ENCODE results near the gene FLNB.

Gene FLNB

DNA sequence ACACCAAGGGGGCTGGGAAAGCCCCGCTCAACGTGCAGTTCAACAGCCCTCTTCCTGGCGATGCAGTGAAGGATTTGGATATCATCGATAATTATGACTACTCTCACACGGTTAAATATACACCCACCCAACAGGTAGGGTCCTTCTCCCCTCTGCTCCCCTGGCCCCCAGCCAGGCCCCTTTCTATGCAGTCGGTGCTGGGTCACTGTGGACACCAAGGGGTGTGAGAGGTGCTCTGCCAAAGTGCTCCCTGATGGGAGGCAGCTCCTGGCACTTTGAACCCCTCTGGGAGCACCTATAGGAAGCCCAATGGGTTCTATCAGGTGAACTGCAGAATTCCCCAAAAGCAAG is 103.9 kb downstream of the FLNB start:
- DNase-seq, result no peak

DNA sequence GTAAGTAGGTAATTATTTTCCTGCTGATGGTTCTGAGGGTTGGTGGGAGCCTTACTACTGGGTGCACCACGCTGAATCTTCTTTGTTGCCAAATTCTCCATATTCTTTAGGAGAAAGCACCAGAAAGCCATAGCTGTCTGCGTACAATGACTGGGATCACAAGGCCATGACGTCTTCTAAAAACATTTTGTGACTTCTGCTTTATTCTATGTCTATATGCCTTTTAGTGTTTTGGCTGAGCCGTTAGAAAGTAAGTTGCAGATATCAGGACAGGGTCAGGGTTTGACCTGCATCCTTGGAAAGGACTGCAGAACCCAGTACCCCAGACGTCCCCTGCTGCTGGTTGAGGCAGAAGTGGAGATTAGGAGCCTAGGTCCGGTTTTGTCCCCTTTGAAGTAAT is 107.0 kb downstream of the FLNB start:
- DNase-seq, result no peak

DNA sequence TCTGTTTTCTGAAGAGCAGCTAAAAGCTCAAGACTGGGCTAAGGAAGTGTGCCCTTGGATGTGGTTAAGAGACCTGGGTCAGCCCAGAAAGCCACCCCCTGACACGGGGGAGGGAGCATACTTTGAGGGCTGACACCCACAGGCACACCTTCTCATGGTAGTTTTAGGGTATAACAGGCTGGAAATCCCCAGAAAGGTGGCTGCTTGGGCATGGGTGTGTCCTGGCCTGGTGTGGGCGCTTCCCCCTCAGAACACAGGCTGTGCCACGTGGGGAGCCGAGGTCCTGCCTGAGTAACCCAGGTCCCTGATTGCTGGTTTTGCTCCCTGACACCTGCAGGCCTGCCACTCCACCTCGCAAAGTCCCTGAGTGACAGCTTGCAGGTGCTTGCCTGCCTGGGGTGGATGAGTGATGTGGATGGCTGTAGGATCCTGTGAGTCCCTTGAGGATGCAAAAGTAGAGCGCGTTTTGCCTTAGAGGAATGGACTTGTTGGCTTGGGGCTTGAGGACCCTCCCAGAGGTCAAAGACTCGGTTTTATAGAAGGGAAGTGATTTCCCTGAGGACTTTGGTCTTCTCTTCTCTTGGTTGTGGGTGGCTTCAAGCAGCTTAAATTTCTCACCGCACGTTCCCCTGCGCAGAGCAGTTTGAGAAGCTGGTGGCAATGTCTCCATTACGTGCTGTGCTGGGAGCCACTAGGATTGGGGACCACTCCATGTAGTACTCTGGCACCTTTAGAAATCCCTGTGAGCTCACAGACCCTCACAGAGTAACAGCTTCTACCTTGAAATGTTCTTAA is 108.1 kb downstream of the FLNB start:
- no peak for DNase-seq

DNA sequence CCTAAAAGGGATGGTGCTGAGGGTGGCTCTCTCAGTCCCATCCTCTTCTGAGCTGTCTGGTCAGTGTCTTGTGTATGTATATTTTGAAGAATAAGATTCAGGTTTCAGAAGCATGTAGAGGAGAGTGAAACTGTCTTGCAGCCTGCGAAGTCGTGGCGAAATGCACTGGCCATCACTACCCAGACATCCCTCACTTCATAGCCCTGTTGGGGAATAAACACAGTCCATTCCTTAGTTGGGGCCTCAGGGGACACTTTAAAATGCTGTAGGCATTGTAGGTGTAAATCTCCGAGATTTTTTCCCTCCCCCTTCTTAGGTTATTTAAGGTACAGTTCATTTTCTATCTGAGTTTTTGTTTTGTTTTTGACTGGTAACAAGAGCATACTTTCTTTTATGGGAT is 108.8 kb downstream of the FLNB start:
- DNase-seq, result no peak

DNA sequence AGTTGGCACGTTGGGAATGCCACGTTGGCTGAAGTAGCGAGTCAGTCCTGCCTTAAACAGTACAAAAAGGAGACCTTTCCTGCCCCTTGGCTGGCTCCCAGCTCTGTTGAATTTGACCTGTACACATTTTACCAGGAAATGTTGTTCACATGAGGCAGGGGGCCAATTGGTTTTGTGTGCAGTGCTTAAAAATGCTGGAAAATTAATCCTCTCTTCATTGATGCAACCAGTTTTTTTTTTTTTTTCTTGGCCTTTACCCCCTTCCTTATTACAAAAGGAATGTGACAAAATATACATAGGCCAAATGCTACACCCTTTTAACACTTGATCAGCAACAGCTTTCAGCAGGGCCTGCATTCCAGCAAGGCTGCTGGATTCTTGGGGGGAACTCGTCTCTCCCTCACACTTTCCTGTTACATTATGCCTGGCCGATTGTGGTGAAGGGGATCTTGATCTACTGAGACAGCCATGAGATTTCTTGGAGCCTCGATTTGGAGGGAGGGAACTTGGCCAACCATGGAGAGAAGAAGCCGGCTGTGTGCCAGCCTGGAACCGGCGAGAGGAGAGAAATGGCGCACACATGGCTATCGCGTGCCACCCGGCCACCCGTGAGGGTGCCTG is 109.4 kb downstream of the FLNB start:
- DNase-seq, result no peak

DNA sequence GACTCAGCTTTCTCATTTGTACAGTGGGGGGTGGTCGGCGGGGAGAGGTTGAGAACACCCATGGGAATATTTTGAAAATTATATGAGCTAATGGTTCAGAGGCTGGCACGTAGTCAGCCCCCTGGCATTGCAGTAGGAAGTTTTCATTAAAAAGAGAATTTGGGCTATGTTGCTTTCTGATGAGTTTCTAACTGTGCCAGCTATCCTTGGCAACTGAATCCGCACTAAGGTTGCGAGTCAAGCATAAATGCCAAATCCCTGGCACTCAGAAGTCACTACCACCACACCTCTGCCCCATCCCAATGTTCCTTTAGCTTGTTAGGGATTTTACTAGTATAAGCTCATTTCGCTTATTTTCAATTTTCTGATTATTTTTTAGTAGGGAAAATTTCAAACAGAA is 111.0 kb downstream of the FLNB start:
- no peak for DNase-seq

DNA sequence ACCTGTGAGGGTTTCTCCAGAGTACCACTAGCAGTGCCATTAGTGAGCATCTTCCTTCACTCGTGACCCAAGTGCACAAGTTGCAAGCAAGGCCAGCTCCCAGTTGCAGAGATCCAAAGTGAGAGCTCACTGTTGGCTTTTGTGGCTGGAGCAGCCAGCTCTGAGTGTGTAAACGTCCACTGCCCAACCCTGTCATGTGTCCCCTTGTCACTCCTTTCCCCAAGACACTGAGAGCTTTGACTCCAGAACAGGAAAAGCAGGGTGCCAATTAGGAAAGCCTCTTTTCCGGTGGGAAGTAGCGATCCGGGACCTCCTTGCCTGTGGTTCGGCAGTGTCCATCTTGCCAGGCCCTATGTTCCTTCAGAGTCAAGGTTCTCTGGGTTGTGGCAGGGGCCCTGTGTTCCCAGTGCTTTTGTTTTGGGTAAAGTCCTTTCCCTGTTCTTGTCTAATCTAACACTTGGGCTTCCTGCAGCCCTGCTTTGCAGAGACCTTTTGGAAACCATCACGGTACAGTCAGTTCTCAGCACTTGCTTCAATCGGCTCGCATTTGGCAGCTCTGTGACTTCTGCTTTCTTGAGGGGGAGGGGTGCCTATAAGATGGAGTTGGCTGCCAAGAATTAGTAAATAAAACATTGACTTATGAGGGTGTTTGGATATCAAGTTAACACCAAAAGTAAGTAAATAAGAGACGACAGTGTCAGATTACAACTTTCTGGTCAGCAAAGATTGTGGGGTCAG is 112.0 kb downstream of the FLNB start:
- DNase-seq, result no peak

DNA sequence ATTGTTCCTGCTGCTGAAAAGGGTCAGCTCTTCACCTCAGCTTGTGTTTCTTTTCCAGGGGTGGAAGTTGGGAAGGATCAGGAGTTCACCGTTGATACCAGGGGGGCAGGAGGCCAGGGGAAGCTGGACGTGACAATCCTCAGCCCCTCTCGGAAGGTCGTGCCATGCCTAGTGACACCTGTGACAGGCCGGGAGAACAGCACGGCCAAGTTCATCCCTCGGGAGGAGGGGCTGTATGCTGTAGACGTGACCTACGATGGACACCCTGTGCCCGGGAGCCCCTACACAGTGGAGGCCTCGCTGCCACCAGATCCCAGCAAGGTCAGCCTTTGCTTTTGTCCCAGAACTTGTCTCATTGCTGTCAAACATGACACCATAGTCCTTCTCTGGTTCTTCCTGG is 113.0 kb downstream of the FLNB start:
- DNase-seq, result no peak

DNA sequence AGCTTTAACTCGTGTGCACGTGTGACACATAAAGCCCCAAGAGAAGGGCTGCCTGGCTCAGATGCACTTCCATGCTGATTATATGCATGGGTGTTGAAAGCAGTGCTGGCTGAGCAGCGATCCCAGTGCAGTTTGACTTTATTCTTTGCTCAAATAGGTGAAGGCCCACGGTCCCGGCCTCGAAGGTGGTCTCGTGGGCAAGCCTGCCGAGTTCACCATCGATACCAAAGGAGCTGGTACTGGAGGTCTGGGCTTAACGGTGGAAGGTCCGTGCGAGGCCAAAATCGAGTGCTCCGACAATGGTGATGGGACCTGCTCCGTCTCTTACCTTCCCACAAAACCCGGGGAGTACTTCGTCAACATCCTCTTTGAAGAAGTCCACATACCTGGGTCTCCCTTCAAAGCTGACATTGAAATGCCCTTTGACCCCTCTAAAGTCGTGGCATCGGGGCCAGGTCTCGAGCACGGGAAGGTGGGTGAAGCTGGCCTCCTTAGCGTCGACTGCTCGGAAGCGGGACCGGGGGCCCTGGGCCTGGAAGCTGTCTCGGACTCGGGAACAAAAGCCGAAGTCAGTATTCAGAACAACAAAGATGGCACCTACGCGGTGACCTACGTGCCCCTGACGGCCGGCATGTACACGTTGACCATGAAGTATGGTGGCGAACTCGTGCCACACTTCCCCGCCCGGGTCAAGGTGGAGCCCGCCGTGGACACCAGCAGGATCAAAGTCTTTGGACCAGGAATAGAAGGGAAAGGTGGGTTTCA is 114.9 kb downstream of the FLNB start:
- no peak for DNase-seq

DNA sequence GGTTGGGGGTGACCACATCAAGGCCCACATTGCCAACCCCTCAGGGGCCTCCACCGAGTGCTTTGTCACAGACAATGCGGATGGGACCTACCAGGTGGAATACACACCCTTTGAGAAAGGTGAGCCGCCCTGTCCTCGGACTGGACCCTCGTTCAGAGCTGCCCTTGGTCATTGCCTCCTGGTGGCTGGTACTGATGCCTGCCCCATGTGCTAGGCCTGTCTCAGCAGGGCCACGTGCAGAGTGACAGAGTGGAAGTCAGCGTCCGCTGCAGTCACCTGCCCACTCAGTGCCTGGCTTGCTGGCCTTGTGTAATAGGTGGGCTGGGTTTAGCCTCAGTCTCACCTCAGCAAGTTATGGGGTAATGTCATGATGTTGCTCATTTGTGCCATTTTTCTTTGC is 116.2 kb downstream of the FLNB start:
- DNase-seq, result no peak

DNA sequence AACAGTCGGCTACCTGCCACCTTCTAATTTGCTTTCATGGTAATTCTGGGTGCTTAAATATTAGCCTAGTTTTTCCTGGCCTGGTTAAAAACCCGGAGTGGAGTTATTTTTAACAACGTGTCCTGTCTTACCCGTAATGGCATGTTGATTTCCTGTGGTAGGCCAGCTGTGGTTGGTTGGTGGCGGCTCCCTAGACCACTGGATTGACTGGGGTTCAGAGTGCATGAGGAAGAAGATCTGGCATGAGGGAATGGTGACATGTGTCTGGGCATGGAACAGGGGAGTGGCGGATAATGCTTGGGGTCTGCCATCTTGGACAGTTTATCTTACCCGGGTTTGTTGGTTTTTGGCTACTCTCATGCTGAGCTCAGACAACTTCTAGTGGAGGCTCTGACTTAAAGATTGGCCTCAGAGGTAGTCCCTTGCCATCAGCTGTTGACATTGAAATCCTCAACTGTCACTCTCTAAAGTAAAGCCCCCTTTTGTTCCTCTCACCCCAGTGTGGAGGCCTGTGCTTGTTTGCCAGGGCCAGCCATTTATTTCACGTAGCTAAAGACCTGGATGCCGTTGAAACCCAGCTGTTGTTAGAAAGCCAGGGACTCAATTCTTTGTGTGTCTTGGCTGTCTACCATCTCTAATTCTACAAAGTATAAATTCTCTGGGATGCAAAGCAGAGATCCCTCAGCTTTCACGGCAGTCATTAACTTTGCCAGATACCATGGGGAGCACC is 121.0 kb downstream of the FLNB start:
- no peak for DNase-seq

DNA sequence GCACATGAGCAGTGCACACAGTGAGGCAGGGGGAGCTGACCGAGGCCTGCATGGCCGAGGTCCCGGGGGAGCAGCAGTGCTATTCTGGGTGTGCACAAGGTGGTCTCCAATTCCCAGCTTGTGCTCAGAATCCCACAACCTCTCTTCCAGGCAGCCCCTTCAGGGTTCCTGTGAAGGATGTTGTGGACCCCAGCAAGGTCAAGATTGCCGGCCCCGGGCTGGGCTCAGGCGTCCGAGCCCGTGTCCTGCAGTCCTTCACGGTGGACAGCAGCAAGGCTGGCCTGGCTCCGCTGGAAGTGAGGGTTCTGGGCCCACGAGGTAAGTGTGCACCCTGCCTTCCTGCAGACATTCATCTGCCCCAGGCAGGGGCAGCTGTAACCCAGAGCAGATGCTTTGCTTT is 122.4 kb downstream of the FLNB start:
- DNase-seq, result no peak

DNA sequence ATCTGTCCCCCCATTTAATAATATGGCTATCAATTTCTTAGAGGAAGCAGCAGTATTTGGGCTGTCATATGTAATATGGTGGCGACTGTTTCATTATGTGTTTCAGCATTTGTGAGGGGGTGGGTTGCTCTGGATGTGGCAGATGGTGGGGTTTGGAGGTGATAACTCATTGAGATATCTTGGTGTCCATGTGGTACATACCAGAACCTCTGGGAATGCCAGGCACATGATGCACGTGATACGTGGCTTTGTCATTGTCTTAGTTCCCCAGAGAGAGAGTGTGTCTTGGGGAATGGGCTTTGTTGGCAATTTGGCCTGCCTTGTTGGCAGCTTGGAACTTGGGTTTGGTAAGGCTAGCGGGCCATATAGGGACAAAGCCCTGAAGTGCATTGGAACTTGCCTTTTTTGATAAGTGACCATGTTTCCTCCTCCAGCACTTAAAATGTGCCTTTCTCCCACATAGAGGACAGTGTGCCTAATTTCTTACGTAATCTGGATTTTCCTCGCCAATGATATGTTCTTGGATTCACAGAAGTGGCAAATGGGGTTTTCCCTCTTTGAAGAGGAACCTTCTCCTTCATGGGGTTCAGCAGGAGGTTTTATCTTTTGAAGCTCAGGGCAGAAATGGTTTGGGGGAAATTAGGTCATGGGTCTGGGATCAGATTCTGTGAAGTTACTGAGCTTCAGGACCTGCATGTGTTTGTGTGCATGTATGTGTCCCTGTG is 123.0 kb downstream of the FLNB start:
- no peak for DNase-seq

DNA sequence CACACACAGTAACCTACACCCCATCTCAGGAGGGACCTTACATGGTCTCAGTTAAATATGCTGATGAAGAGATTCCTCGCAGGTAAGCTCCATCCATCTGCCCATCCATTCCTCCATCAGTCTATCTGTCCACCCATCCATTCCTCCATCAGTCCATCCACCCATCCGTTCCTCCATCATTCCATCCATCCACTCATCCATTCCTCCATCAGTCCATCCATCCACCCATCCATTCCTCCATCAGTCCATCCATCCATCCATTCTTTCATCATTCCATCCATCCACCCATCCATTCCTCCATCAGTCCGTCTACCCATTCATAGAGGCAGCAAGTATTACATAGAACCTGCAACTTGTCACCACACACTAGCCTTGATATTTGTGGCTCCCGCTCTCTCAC is 124.6 kb downstream of the FLNB start:
- DNase-seq, result no peak

DNA sequence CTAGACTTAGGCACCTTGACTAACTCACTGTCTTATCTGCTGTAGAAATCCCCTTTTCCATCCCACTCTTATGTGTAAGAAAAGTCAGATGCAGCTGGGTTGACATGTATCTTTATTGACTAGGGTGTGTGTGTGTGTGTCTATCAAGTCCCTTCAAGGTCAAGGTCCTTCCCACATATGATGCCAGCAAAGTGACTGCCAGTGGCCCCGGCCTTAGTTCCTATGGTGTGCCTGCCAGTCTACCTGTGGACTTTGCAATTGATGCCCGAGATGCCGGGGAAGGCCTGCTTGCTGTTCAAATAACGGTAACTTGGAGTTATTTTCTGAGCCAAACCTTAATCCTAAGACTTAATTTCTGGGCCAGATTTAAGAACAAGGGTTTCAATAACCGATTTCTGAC is 126.2 kb downstream of the FLNB start:
- no peak for DNase-seq

DNA sequence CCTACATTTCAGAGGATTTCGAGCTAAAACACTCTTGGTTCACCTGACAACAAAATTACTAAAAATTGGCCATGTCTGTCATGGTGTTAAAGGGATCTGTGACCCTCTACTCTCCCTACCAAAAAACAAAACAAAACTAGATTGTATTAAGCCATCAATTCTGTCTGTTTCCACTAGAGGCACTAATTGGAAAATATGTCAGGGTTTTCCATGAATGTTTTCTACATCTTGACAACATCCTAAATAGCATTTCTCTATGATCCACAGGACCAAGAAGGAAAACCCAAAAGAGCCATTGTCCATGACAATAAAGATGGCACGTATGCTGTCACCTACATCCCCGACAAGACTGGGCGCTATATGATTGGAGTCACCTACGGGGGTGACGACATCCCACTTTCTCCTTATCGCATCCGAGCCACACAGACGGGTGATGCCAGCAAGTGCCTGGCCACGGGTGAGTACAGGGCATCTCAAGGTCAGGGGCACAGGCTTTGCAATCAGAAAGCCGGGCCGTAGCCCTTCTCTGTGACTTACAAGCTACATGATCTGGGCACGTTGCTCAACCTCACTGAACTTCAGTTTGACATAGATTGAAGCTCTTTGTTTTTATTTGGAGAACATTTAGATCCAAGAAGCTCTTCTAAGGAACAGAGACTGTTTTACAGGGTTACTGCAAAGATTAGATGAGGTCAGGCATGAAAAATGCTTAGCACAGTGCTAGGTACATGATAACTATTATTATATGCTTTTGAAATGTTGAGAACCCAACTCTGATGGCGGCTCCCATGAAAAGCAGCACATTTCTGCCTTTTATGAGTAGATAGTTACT is 127.7 kb downstream of the FLNB start:
- no peak for DNase-seq

DNA sequence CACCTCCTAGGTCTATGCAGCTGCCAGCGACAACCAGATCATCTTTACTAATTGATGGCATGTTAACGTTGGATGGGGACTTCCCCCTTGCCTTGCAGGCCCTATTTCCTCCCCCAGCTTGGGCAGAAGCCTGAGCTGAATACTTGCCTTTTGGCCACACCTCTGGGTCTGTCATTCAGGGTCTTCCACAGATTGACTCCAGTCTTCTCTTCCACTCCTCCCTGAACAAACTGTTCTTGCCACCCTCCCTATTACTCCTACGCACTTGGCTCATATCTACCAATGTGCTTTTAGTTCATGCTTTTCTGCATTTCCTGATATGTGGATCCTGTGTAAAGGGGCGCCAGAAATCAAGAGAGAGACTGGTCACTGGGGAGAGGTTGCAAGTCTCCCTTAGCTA is 129.1 kb downstream of the FLNB start:
- no peak for DNase-seq

DNA sequence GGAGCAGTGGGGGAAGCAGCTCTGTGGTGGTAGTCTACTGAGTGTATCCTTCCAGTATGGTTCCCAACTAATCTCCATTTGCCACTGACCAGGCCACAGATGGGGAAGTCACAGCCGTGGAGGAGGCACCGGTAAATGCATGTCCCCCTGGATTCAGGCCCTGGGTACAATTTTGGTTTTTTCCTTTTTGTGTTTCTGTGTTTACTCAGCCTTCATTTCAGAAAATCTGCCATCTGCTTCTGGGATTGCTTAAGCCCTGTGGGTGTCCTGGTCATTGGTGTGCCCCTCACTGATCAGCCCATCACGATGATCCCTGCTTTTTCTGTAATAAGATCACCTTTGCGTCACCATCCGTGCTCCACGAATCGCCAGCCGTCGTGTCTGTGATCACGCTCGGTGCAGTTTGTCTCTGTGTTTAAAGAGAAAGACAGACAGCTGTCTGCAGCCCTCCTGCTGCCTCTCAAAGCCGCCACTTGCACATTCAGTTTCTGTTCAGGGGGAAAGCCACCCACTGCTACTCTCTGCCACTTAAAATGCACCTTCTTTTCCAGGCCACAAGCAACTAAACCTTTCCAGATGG is 133.6 kb downstream of the FLNB start:
- no peak for DNase-seq

DNA sequence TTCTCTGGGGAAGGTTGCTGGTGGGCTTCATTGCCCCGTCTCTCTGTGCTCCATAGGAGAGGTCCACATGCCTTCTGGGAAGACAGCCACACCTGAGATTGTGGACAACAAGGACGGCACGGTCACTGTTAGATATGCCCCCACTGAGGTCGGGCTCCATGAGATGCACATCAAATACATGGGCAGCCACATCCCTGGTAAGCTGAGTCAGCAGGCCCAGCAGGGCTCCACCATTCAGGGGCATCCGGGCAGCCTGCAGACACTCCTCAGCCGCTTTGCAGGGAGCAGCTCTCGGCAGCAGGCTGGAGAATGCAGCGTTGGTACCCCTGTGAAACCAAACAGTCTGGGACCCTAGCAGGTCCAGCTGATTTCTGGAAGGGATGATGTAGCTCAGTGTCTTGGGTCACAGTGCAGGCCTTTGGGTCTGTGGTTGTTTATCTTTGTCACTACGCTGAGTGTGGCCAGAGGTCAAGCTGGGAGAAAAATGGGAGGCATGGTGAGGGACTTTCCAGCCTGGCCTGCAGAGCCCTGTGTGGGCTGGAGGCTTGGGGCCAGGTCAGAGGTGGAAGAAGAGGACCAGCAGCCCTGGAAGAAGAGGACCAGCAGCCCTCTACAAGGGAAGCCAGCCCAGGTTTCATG is 135.3 kb downstream of the FLNB start:
- no peak for DNase-seq

Measured in retina (tissue), 1 donor.